Measurements from ENCODE around the gene NCBP3. TPM values are rescaled to one million over a fixed set of nuclear protein-coding genes. Genes with fewer than 3 reads are reported as not detected.

NCBP3 gene
- total RNA-seq, 1 donor from 2014 or later, result 43.4 TPM

DNA sequence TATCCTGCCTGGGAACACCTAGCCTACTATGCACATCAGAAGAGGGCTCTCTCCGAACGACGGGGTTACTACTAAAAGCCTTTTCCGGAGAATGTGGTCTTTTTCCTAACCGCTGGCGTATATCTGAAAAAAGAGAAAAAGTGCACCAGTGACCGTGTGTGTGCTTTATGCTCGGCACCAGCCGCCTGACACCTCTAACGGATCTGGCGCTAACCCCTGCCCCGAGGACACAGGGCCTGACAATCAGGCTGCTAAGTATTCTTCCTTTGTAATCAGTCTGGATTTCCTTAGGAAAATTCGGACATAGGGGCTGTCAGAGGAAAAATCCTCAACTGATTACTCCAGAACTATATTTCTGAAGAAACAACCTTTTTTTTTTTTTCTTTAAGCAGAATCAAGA is 31.7 kb downstream of the NCBP3 start:
- intact Hi-C loops (cut with micrococcal nuclease), result no loop called here

DNA sequence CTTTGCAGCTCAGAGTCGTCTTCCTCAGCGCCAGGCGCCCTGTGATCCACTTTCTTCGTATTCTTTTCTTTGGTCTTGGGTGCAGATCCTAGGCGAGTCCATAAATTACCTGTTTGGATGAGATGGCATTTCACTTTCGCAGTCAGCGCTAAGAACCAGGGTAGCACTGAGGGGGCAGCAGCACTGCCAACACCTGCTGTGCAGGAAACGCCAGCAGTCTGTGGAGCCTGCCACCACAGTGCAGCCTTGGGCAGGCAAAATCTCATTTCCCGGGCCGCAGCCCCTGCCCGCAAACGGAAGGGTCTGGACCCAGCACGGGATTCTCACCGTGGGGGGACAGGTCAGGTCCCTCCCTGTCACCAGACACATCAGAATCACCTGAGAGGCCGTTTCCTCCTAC is 32.9 kb downstream of the NCBP3 start:
- intact Hi-C loops (cut with micrococcal nuclease), result no loop called here

DNA sequence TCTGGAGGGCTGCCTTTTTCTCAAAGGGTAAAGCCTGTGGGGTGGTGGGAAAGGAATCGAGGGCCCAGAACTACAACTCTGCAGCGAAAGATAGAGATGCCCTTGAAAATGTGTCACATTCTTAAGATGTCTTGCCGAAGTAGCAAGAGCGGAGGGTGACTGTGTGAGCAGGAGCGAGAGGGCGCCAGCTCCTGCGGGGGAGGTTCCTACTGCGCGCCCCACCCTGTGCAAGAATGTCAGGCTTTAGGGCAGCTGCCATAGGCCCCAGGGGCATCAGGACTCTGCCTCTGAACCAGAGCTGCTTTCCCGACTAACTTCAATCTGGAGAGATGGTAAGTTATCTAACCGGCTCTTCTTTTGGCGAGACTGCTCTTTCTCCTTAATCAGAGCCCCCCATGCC is 33.3 kb downstream of the NCBP3 start:
- intact Hi-C loops (cut with micrococcal nuclease), result no loop called here

DNA sequence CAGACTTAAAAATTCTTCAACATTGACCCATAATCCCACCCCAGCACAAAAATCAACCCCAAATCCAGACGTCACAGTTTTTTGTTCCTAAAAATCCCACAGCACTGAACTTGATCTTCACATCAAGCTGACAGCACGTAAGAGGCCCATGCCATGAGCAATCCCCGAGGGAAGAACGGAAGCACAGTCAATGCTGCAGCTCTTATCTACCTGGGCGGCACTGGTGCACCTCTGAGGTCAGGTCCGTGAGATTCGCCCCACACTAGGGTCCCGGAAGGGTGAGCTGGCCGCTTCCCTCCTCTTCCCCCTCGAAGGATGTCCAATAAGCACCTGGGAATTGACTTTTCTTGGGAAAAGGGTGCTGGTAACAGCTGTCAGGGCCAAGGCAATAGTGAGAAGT is 33.8 kb downstream of the NCBP3 start:
- intact Hi-C loops (cut with micrococcal nuclease), result no loop called here

DNA sequence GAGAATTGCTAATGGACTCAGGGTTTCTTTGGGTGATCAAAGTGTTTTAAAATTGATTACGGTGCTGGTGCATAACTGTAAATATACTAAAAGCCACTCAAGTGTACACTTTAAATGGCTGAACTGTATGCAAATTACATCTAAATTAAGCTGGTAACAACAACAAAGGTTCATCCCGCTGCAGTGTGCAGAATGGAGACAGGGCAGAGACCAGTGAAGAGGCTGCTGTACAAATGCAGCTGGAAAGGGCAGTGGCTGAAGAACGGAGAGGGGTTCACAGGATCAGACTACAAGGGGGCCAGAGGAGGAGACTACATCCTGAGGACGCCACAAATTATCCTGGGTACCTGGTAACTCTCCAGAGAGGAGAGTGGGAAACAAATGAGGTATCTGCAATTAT is 36.0 kb downstream of the NCBP3 start:
- intact Hi-C loops (cut with micrococcal nuclease), result no loop called here

DNA sequence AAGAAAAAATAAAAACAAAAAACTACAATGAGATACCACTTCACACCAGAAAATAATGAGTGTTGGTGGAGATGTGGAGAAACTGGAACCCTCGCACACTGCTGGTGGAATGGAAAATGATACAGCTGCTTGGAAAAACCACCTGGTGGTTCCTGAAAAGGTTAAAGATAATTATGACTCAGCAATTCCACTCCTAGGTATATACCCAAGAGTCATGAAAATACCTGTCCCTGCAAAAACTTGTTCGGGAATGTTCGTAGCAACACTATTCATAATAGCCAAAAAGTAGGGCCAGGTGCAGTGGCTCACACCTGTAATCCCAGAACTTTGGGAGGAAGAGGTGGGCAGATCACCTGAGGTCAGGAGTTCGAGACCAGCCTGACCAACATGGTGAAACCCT is 36.9 kb downstream of the NCBP3 start:
- intact Hi-C loops (cut with micrococcal nuclease), result no loop called here

DNA sequence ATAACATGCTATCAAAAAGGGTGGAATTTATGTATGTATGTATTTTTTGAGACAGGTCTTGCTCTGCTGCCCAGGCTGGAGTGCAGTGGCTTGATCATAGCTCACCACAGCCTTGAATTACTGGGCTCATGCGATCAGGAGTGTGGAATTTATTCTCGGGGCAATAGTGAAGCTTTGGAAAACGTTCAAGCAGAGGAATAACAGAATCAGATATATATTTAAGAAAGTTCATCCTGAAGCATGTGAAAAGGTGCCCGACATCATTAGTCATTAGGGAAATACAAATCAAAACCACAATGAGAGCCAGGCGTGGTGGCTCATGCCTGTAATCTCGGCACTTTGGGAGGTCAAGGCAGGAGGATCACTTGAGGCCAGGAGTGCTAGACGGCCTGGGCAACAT is 37.3 kb downstream of the NCBP3 start:
- intact Hi-C loops (cut with micrococcal nuclease), result no loop called here

DNA sequence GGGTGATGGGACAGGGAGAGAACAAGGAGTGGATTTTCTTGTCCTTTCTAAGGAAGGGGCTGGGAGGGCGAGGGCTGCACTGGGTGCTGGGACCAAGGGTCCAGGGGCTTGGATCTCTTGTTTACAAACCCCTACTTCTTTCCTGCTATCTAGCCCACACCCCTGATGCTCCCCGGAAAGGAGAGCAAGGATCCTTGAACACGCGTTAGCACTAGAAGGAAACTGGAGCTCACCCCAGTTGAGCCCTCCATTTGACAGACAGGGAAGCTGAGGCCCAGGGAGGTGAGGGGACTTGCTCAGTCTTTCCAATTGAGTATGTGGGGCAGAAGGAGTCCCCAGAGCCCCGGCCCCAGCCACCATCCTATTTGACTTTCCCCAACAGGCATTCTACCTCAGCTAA is 40.5 kb downstream of the NCBP3 start:
- intact Hi-C loops (cut with micrococcal nuclease), result no loop called here

DNA sequence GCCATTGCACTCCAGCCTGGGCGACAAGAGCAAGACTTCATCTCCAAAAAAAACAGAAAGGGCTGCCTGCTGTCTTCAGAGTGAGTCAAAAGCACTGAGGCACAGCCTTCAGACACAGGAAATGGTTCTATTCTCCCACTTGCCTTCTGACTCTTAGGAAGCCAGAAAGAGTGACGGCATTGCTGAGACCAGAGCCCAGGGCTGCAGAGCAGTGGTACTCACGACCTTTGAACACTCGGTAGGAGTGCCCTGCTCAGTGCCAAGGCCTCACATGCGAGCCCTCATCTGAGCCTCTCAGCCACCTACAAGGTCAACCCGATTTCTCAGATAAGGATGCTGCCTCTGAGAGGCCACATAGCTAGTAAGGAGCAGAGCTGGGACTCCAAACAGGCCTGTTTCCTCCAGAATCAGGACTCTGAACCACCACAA is 41.5 kb downstream of the NCBP3 start:
- intact Hi-C loops (cut with micrococcal nuclease), result no loop called here

DNA sequence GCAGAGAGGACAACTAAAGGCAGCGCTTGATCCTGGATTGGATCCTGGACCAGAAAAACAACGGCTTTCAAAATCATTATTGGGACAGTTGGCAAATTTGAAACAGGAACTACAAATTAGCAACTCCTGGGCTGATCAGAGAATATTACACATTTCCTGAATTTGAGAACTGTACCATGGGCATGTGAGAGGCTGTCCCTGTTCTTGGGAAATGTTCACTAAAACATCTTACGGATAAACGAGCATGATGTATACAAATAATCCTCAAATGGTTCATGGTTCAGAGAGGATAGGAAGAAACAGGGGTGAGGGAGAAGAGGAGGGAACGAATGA is 42.8 kb downstream of the NCBP3 start:
- intact Hi-C loops (cut with micrococcal nuclease), result no loop called here

DNA sequence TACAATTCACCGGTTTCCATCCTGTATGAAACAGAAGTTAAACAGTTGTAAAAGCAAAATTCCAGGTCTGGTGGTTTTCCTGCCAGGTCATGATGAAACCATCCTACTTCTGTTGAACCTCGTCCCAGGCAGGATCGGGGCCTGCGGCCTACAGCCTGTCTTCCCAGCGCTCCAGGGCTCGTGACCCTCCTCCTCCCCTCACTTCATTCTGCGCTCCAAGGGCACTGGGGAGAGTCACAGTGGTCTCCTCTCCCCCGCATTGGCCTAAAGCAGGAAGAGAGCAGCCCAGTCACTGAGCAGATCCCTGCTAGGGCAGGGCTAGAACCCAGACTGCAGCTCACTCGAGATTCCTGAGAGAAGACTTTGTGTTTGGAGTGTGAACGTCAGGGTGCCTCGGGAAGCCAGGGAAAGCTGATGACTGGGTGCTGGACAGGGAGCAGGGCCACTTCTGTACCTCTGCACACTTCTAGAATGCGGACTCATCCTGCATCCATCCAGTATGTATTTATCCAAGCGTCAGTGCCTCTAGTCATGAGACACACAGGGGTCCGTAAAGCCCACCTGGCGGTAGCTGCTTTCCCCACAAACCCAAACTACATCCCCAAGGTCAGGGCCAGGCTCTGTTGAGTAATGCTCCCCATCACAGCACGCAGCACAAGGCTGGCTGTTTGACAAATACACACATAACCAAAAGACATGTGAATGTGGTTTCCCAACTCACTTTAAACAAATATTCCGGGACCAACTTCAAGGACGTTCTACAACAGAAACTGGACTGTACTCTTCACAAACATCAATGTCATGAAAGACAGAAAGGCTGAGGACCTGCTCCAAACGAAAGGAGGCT is 43.4 kb downstream of the NCBP3 start:
- intact Hi-C loops (cut with micrococcal nuclease), result no loop called here

DNA sequence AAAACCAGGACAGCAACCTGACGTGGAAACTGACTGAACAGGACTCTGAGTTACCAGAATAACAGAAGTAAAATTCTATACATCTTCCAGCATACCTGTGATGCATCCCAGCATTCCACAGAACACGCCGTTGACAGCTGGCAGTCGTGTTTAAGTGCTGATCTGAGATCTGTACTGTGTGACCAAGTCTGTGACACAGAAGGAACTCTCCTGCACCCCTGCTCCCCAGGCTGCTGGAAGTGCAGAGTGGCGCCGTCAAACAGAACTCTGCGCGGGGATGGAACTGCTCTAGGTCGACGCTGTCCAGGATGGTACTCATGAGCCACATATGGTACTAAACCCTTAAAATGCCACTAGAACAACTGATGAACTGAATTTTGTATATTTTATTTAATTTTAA is 44.3 kb downstream of the NCBP3 start:
- intact Hi-C loops (cut with micrococcal nuclease), result no loop called here

DNA sequence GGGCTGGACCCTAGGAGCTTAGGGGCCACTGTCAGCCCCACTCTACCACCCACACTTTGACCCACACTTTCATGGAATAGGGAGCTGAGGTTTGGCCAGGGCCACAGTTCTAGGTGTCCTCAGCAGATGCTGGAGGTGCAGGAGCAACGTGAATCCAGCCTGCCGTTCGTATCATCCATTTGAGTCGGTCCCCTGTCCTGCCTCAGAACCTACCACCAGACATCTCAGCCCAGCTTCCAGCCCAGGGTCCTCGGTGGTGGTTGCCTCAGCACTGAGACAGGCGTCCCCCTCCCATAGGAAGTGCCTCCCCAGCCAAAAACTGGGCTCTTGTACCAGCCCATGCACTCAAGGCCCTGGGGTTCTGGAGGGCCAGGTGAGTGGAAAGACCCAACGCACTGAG is 44.7 kb downstream of the NCBP3 start:
- intact Hi-C loops (cut with micrococcal nuclease), result no loop called here

DNA sequence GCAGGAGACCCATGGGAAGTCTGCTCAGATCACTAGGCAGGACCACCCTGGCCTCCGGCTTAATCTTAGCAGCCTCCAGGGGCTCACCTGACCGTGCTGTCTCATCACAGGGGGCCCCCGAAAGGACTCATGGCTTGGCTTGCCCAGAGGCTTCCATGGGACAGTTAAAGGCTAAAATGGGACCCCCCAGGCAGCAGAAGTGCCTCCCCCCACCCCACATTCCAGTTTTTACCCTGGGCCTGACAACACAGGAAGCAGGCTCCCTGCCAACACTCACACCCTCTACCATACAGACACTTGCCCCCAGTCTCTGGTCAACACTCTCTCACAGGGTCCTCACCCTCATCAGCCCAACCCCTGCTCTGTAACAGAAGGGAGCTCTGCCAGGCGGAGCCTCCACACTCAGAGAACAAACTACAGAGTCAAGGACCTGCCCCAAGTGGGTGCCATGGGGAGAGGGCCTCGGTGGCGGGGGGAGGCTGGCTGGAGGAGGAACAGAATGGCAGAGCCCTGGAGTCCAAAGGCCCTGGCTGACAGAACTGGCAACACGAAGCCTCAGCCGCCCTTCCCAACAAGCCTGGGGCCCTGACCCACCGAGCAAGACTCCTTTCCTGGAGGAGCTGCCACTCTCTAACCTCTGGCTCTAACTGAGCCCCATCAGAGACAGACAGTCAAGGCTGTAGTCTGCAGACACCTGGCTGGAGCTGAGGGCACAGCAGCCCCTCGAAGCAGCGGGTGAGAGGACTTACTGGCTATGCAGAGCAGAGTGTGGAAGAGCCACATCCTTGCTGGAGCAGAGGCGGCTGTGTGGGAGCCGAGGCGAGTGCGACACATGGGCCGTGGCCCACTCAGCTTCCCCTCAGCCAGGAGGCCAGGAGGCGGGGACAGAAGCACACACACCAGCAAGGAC is 45.4 kb downstream of the NCBP3 start, which contains the start of gene ITGAE:
Gene ITGAE, minus strand, starts transcription at position 827 of the 910 bp plus-strand sequence. Its CDS starts 44 bp downstream, at position 783.
- intact Hi-C loops (cut with micrococcal nuclease), result no loop called here

DNA sequence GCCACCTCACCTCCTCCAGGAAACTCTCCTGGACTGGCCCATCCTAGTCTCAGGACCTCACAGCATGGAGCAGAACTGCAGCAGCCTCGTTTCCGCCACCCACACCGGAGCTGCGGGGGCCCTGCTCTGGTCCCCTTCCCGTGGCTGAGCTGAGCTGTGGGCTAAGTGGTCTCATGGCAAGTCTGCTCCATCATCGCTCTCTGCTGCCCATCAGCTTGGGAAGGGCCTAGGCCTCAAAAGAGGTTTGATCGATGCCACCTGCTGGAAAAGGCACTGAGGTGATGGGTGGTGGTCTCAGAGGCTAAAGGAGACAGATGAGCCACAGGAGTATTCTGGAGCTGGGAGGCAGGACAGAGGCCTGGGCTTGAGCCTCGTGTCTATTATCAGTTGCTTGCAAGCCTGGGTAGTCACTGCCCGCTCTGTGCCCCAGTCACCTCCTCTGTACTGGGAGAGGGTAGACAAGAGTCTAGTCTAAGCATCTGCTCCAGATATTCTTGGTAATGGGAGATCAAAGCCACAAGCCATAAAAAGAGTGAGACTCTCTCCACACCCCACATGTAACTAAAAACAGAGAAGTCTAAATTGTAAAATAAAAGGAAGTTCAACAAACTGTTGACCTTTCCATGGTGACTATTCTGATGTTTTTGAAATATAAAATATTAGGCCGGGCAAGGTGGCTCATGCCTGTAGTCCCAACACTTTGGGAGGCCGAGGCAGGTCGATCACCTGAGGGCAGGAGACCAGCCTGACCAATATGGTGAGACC is 46.7 kb downstream of the NCBP3 start:
- intact Hi-C loops (cut with micrococcal nuclease), result loop anchor here (5.0 kb wide), 1 partner anchor 47 kb away; no protein-coding TSS in a partner anchor

DNA sequence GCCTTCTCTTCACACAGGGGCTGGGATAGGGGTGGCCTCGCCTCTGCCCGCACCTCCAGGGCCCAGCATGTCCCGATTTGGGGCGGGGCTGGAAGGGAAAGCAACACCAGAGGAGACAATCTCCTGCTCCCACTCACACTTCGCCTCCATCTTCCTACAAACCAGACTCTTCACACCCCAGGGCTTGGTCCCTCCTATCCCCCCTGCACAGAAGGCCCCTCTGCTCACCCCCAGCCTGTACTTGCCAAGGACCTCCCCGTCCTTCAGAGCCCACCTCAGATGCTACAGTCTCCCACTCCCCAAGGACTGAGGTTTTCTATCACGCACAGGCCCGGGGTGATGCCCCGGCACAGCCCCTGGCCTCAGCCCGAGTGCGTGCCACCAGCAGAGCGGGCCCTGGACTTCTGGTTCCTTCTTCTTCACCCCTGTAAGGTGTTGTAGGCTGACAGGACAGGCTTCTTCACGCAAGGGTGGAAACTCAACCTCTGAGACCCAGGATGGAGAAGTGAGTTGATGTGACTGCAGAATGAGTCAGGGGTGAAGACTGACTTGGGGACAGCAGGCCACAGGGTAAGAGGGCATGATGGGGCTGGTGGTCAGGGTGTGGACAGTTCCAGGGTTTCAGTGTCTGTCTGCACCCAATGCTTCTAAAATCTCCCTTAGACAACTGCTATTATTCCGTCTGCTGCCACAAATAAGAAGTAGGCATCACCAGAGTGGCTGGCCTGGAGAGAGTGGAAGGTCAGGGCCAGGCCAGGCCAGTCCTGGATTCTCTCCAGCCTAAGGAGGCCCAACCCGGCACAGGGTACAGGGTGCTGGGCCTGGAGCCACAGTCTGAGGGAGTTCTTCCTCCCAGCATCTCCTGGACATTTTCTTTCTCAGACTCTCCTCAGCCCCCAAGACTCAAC is 47.5 kb downstream of the NCBP3 start:
- intact Hi-C loops (cut with micrococcal nuclease), result loop anchor here (5.0 kb wide), 1 partner anchor 46 kb away; no protein-coding TSS in a partner anchor

DNA sequence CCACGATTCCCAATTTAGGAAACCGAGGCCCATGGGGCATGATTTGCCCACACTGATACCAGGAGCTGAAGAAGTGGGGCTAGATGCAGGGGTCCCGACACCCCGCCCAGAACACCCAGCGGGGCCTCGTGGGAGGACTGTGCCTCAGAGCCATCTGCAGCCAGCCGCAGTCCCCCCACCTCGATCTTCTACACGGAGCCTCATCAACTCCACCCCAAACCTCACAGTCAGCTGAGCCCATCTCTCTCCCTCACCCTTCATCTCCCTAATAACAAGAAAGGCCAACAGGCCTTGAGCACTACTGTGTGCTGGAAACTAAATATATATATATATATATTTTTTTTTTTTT is 49.2 kb downstream of the NCBP3 start:
- intact Hi-C loops (cut with micrococcal nuclease), result loop anchor here (5.0 kb wide), 1 partner anchor 44 kb away; no protein-coding TSS in a partner anchor

DNA sequence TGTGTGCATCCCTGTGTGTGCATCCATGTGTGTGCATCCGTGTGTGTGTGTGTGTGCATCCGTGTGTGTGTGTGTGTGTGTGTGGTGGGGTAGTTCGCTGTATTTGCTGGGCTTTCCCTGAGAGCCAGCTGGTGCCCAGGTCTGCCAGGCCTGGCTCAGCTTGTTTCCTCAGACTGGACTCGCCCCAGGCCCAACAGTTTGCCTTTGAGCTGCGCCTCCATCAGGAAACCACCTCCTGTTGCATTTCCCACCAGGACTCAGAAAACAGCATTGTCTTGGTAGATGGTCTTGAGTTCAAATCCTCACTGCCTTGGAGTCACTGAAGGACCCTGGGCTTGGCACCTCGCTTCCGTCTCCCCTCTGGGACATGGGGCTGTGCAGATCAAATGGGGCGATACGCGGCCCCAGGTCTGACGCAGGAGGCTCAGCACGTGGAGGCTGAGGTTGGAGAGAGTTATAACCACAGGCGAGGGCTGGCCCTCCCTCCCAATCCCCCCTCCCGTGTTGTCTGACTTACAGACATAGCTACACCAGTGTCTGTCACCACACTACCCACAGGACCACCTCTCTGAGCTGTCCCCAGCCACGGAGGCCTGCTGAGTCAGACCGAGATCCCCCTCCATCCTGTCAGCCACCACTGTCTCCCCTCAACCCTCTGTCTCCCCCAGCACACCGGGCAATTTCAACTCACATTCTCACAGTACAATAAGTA is 49.8 kb downstream of the NCBP3 start:
- intact Hi-C loops (cut with micrococcal nuclease), result loop anchor here (5.0 kb wide), 1 partner anchor 44 kb away; no protein-coding TSS in a partner anchor

DNA sequence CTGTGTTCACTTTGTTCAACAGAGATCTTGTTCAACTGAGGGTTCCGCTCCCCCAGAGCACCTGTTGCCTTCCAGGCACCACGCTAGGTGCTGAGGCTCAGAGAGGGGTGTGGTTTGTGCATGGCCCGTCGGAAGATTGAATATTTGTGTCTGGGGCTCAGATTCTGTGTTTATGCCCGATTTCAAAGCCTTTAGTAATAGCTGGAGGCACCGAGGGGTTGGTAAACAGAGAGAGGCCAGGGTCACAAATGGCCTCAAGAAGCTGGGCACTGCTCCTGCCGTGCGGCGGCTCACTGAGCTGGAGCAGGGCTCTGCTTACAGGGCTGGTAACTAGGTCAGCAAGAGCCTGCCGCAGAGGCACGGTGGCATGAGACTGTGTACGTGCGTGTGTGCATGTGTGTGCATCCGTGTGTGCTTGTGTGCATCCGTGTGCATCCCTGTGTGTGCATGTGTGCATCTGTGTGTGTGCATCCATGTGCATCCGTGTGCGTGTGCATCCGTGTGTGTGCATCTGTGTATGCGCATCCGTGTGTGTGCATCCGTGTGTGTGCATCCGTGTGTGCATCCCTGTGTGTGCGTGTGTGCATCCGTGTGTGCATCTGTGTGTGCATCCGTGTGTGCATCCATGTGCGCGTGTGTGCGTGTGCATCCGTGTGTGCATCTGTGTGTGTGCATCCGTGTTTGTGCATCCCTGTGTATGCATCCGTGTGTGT is 50.5 kb downstream of the NCBP3 start:
- intact Hi-C loops (cut with micrococcal nuclease), result loop anchor here (5.0 kb wide), 1 partner anchor 43 kb away; no protein-coding TSS in a partner anchor
